Hepatocyte (in vitro differentiated cells): Measurements from ENCODE around the gene RHOT2. TPM values are rescaled to one million over a fixed set of nuclear protein-coding genes. Genes with fewer than 3 reads are reported as not detected.

Experiments
- DNase-seq: peaks from one replicate; pipeline ENCODE4 v3.0.0-alpha.2; 2016; ENCODE audit warnings: low spot score
- H2AFZ ChIP-seq: fragments of 200-600 bp; sonication (generic); 2 replicates; pipeline ENCODE4 v1.6.0; 2016; ENCODE audit warnings: antibody characterized with exemption, mild to moderate bottlenecking
- H3K27ac ChIP-seq: fragments of 200-600 bp; sonication (generic); 2 replicates; pipeline ENCODE4 v1.5.1; 2016; ENCODE audit warnings: mild to moderate bottlenecking
- H3K27me3 ChIP-seq: fragments of 200-600 bp; sonication (generic); 2 replicates; pipeline ENCODE4 v1.6.1; 2016
- H3K36me3 ChIP-seq: fragments of 200-600 bp; sonication (generic); replicated peaks from 2 replicates; pipeline ENCODE4 v1.5.1; 2016; ENCODE audit warnings: low read depth; ENCODE audit not compliant: insufficient read depth
- H3K4me1 ChIP-seq: fragments of 200-600 bp; sonication (generic); 2 replicates; pipeline ENCODE4 v1.5.1; 2016; ENCODE audit warnings: mild to moderate bottlenecking, moderate library complexity; ENCODE audit not compliant: insufficient read depth
- H3K4me2 ChIP-seq: fragments of 200-600 bp; sonication (generic); 2 replicates; pipeline ENCODE4 v1.6.0; 2016
- H3K4me3 ChIP-seq: fragments of 200-600 bp; sonication (generic); 2 replicates; pipeline ENCODE4 v1.5.1; 2016; ENCODE audit warnings: mild to moderate bottlenecking
- H3K79me2 ChIP-seq: fragments of 200-600 bp; sonication (generic); 2 replicates; pipeline ENCODE4 v1.6.0; 2017; ENCODE audit warnings: mild to moderate bottlenecking
- H3K9me2 ChIP-seq: fragments of 200-600 bp; sonication (generic); replicated peaks from 2 replicates; pipeline ENCODE4 v1.6.0; 2017; ENCODE audit warnings: mild to moderate bottlenecking; ENCODE audit not compliant: insufficient read depth
- H3K9me3 ChIP-seq: fragments of 200-600 bp; sonication (generic); 2 replicates; pipeline ENCODE4 v1.5.1; 2016; ENCODE audit warnings: low read depth, mild to moderate bottlenecking
- H4K20me1 ChIP-seq: fragments of 200-600 bp; sonication (generic); 2 replicates; pipeline ENCODE4 v1.6.0; 2016; ENCODE audit warnings: mild to moderate bottlenecking; ENCODE audit not compliant: insufficient read depth, poor library complexity, severe bottlenecking
- EZH2 ChIP-seq: fragments of 200-600 bp; sonication (generic); IDR thresholded peaks from 2 replicates; pipeline ENCODE4 v1.6.1; 2016; ENCODE audit warnings: antibody characterized with exemption, mild to moderate bottlenecking, borderline replicate concordance
- EZH2phosphoT487 ChIP-seq: fragments of 200-600 bp; sonication (generic); IDR thresholded peaks from one replicate; pipeline ENCODE4 v1.6.1; 2018; ENCODE audit warnings: antibody characterized with exemption, mild to moderate bottlenecking, low read depth, moderate library complexity; ENCODE audit not compliant: unreplicated experiment, severe bottlenecking
- WGBS: methylation state at CpG from one replicate; pipeline ENCODE4 v1.1.6; 2016; ENCODE audit warnings: low lambda C conversion rate; ENCODE audit errors: missing lambda C conversion rate; 5-methylcytosine and 5-hydroxymethylcytosine counted together
- polyA plus RNA-seq: library from polyadenylated mRNA; unstranded; fragments of >200 nt; fragmentation: Nextera tagmentation; extraction: Ambion mirVana; gene quantifications from 2 replicates; pipeline ENCODE4 v1.2.1, GENCODE V29; 2016
- total RNA-seq: library from RNA; depleted of rRNA; stranded (reverse); fragments of >200 nt; gene quantifications from 2 replicates; pipeline ENCODE4 v1.2.3, GENCODE V29; 2014
- TF ChIP-seq, protein P1 (sequence below): fragments of 200-600 bp; sonication (generic); IDR thresholded peaks from 2 replicates; pipeline ENCODE4 v1.5.1; 2016; ENCODE audit warnings: antibody characterized with exemption, mild to moderate bottlenecking; ENCODE audit not compliant: poor library complexity

RHOT2 gene
- total and polyA plus RNA-seq, 2 experiments from 2014 or later, result 63.2 to 158 TPM

DNA sequence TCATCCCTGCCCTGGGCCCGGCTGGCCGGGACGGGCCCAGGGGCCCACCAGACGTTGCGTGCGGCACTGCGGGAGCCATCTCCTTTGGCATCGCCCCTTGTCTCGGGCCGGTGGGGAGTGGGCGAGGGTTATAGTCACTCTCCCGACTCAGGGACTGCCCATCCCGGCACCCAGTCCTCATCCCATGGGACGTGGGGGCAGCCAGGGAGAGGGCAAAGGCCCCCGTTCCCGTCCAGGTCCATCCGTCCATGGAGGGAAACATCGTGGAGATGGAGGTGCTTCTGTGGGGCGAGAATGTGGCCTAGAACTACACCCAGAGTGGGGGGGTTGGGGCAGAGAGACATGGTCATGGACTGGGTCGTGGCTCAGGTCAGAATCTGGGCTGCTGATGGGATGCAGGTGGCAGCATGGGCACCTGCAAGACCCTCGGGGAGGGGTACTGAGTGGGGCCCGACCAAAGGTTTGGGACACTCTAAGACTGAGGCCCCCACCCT, 21.2 kb upstream of the RHOT2 start:
- peaks cover 58% of the 10 kb centered on the region for H3K4me1 ChIP-seq
- no peaks in the 10 kb centered on the region for H3K36me3 ChIP-seq
- WGBS, result 94% methylated on average over 21 of the region's 22 CpGs
- no peaks in the 10 kb centered on the region for H3K27me3 ChIP-seq
- no peak overlapping the region for H3K4me2 ChIP-seq
- no peak for DNase-seq
- H4K20me1 ChIP-seq, result no peaks in the 10 kb centered on the region
- no peaks in the 10 kb centered on the region for H3K9me2 ChIP-seq
- H3K4me3 ChIP-seq, result no peak overlapping the region
- H3K79me2 ChIP-seq, result peaks cover 59% of the 10 kb centered on the region
- H2AFZ ChIP-seq, result no peak overlapping the region
- TF ChIP-seq, protein P1, sequence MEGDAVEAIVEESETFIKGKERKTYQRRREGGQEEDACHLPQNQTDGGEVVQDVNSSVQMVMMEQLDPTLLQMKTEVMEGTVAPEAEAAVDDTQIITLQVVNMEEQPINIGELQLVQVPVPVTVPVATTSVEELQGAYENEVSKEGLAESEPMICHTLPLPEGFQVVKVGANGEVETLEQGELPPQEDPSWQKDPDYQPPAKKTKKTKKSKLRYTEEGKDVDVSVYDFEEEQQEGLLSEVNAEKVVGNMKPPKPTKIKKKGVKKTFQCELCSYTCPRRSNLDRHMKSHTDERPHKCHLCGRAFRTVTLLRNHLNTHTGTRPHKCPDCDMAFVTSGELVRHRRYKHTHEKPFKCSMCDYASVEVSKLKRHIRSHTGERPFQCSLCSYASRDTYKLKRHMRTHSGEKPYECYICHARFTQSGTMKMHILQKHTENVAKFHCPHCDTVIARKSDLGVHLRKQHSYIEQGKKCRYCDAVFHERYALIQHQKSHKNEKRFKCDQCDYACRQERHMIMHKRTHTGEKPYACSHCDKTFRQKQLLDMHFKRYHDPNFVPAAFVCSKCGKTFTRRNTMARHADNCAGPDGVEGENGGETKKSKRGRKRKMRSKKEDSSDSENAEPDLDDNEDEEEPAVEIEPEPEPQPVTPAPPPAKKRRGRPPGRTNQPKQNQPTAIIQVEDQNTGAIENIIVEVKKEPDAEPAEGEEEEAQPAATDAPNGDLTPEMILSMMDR, result no peak
- TF ChIP-seq EZH2 (no peak), EZH2phosphoT487 (no peak)
- H3K27ac ChIP-seq, result peak overlapping the region; percentile 89
- H3K9me3 ChIP-seq, result no peaks in the 10 kb centered on the region

- H3K79me2 ChIP-seq, result peaks cover 58% of the 10 kb centered on the region
- 96% methylated on average over 25 of the region's 25 CpGs for WGBS
- TF ChIP-seq EZH2phosphoT487, result no peak
- TF ChIP-seq, protein P1, result no peak
- TF ChIP-seq EZH2, result no peak
- no peak for DNase-seq
- H3K4me2 ChIP-seq, result no peak overlapping the region
- H3K9me3 ChIP-seq, result no peaks in the 10 kb centered on the region
- no peaks in the 10 kb centered on the region for H3K9me2 ChIP-seq
- peak overlapping the region; percentile 89 for H3K27ac ChIP-seq
- H4K20me1 ChIP-seq, result no peaks in the 10 kb centered on the region
- H3K4me1 ChIP-seq, result peaks cover 57% of the 10 kb centered on the region
- no peaks in the 10 kb centered on the region for H3K27me3 ChIP-seq
- H3K36me3 ChIP-seq, result no peaks in the 10 kb centered on the region
- no peak overlapping the region for H3K4me3 ChIP-seq
- H2AFZ ChIP-seq, result no peak overlapping the region
Observed at GRCh38 chr16:647173-647902, 20.6 kb upstream of the RHOT2 start.

DNA sequence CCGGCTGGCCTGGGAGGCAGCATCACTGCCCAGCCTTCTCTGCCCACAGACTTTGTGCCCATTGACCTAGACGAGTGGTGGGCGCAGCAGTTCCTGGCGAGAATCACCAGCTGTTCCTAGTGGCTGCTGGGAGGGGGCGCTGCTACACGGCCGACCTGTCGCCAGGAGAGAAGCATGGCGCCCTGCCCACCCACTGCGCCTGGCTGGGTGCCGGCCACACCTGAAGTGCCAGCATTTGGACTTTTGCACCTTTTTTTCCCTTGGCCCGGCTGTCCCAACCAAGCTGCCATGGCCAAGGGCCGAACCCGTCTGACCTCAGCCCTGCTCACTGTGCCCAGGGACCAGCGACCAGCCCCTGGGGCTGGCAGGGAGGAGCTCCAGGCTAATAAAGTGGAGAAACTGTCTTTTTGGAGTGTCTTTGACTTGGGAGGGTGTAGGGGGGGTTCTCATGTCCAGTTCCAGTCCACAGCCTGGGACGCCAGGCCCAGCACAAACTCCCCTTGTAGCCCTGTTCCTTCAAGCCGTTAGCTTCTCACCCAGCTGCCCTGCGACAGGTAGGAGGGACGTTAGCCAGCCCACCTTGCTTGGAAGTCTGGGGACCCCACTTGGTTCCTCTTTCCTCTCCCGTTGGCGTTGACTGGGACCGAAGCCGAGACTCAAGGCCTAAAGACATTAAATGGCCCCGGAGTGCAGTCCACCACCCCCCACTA, 19.7 kb upstream of the RHOT2 start:
- peak overlapping the region; percentile 94 for H3K4me2 ChIP-seq
- no peak for TF ChIP-seq EZH2
- TF ChIP-seq, protein P1, result peak; percentile 21
- WGBS, result 61% methylated on average over 24 of the region's 24 CpGs
- DNase-seq, result peak; percentile 58
- H4K20me1 ChIP-seq, result no peaks in the 10 kb centered on the region
- peaks cover 50% of the 10 kb centered on the region for H3K79me2 ChIP-seq
- H3K27ac ChIP-seq, result peak overlapping the region; percentile 98
- no peaks in the 10 kb centered on the region for H3K27me3 ChIP-seq
- H2AFZ ChIP-seq, result peak overlapping the region; percentile 72
- H3K4me1 ChIP-seq, result peaks cover 48% of the 10 kb centered on the region
- no peaks in the 10 kb centered on the region for H3K9me3 ChIP-seq
- H3K36me3 ChIP-seq, result no peaks in the 10 kb centered on the region
- peak overlapping the region; percentile 72 for H3K4me3 ChIP-seq
- no peaks in the 10 kb centered on the region for H3K9me2 ChIP-seq
